H1 (cell line): Measurements from ENCODE around the gene TMCC3. TPM values are rescaled to one million over a fixed set of nuclear protein-coding genes. Genes with fewer than 3 reads are reported as not detected.

ENCODE experiments used
- polyA plus RNA-seq, 7 experiments: library from polyadenylated mRNA; depleted of rRNA in 3 of 7; stranded (reverse) in 5 of 7; unstranded in 2 of 7; fragments of >200 nt in 5 of 7; fragments of 200-250 nt in 2 of 7; gene quantifications; 1 replicate in 5 of 7; 2 replicates in 1 of 7; 4 replicates in 1 of 7; pipeline versions ENCODE4 v1.2.1 to v1.2.3, GENCODE V29; 2011 to 2013; ENCODE audit warnings: missing spikeins in 2 of 7, mixed read lengths in 2 of 7
- total RNA-seq: library from RNA; stranded (reverse); fragmentation: NEBNext Ultra II Directional; extraction: Animal tissue kit (Norgen Biotek cat#: 25700); gene quantifications from 2 replicates; pipeline ENCODE4 v1.2.1, GENCODE V29; 2021
- TF ChIP-seq, protein P1 (sequence below): fragments of 300-600 bp; sonication (generic); IDR thresholded peaks from 2 replicates; pipeline ENCODE4 v1.7.1; 2012; ENCODE audit warnings: low read length, moderate library complexity, mild to moderate bottlenecking, inconsistent platforms; ENCODE audit not compliant: insufficient replicate concordance

Gene TMCC3
- total and polyA plus RNA-seq, 2 of the 8 experiments (the other 6 are each of a cell fraction or from before 2014, with no cell fraction given), result 1.7 to 4.1 TPM

GRCh38 chr12:94566345-94566744, 84.0 kb downstream of the TMCC3 start (continued):
- TF ChIP-seq, protein P1, sequence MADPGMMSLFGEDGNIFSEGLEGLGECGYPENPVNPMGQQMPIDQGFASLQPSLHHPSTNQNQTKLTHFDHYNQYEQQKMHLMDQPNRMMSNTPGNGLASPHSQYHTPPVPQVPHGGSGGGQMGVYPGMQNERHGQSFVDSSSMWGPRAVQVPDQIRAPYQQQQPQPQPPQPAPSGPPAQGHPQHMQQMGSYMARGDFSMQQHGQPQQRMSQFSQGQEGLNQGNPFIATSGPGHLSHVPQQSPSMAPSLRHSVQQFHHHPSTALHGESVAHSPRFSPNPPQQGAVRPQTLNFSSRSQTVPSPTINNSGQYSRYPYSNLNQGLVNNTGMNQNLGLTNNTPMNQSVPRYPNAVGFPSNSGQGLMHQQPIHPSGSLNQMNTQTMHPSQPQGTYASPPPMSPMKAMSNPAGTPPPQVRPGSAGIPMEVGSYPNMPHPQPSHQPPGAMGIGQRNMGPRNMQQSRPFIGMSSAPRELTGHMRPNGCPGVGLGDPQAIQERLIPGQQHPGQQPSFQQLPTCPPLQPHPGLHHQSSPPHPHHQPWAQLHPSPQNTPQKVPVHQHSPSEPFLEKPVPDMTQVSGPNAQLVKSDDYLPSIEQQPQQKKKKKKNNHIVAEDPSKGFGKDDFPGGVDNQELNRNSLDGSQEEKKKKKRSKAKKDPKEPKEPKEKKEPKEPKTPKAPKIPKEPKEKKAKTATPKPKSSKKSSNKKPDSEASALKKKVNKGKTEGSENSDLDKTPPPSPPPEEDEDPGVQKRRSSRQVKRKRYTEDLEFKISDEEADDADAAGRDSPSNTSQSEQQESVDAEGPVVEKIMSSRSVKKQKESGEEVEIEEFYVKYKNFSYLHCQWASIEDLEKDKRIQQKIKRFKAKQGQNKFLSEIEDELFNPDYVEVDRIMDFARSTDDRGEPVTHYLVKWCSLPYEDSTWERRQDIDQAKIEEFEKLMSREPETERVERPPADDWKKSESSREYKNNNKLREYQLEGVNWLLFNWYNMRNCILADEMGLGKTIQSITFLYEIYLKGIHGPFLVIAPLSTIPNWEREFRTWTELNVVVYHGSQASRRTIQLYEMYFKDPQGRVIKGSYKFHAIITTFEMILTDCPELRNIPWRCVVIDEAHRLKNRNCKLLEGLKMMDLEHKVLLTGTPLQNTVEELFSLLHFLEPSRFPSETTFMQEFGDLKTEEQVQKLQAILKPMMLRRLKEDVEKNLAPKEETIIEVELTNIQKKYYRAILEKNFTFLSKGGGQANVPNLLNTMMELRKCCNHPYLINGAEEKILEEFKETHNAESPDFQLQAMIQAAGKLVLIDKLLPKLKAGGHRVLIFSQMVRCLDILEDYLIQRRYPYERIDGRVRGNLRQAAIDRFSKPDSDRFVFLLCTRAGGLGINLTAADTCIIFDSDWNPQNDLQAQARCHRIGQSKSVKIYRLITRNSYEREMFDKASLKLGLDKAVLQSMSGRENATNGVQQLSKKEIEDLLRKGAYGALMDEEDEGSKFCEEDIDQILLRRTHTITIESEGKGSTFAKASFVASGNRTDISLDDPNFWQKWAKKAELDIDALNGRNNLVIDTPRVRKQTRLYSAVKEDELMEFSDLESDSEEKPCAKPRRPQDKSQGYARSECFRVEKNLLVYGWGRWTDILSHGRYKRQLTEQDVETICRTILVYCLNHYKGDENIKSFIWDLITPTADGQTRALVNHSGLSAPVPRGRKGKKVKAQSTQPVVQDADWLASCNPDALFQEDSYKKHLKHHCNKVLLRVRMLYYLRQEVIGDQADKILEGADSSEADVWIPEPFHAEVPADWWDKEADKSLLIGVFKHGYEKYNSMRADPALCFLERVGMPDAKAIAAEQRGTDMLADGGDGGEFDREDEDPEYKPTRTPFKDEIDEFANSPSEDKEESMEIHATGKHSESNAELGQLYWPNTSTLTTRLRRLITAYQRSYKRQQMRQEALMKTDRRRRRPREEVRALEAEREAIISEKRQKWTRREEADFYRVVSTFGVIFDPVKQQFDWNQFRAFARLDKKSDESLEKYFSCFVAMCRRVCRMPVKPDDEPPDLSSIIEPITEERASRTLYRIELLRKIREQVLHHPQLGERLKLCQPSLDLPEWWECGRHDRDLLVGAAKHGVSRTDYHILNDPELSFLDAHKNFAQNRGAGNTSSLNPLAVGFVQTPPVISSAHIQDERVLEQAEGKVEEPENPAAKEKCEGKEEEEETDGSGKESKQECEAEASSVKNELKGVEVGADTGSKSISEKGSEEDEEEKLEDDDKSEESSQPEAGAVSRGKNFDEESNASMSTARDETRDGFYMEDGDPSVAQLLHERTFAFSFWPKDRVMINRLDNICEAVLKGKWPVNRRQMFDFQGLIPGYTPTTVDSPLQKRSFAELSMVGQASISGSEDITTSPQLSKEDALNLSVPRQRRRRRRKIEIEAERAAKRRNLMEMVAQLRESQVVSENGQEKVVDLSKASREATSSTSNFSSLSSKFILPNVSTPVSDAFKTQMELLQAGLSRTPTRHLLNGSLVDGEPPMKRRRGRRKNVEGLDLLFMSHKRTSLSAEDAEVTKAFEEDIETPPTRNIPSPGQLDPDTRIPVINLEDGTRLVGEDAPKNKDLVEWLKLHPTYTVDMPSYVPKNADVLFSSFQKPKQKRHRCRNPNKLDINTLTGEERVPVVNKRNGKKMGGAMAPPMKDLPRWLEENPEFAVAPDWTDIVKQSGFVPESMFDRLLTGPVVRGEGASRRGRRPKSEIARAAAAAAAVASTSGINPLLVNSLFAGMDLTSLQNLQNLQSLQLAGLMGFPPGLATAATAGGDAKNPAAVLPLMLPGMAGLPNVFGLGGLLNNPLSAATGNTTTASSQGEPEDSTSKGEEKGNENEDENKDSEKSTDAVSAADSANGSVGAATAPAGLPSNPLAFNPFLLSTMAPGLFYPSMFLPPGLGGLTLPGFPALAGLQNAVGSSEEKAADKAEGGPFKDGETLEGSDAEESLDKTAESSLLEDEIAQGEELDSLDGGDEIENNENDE, result no peak
- TF ChIP-seq, all 59 proteins: peak for 0
